Neural cell (in vitro differentiated cells): ENCODE data around the gene PPFIBP2. TPM values are rescaled to one million over a fixed set of nuclear protein-coding genes. Genes with fewer than 3 reads are reported as not detected.

Experiments
- H2AFZ ChIP-seq: fragments of 200-600, 300-800 bp; sonication (generic), shearing (Covaris generic); 2 replicates; pipeline ENCODE4 v1.6.0; 2014; ENCODE audit warnings: low read depth, mild to moderate bottlenecking, antibody characterized with exemption, low read length, moderate library complexity
- H3F3A ChIP-seq: fragments of 200-600 bp; shearing (Covaris generic); 2 replicates; pipeline ENCODE4 v1.6.1; 2016; ENCODE audit warnings: mild to moderate bottlenecking, moderate library complexity, mixed read lengths, antibody characterized with exemption, low read length; ENCODE audit not compliant: insufficient read depth, poor library complexity, severe bottlenecking
- H3K27ac ChIP-seq: fragments of 200-600, 300-800 bp; sonication (generic), shearing (Covaris generic); 2 replicates; pipeline ENCODE4 v1.5.1; 2014; ENCODE audit warnings: mild to moderate bottlenecking, low read length, moderate library complexity
- H3K27me3 ChIP-seq: fragments of 300-800, 200-600 bp; sonication (generic), shearing (Covaris generic); 2 replicates; pipeline ENCODE4 v1.6.0; 2014; ENCODE audit warnings: mild to moderate bottlenecking, low read depth, low read length, moderate library complexity; ENCODE audit not compliant: insufficient read depth
- H3K36me3 ChIP-seq: fragments of 300-800, 200-600 bp; sonication (generic), shearing (Covaris generic); 2 replicates; pipeline ENCODE4 v1.5.1; 2014; ENCODE audit warnings: mild to moderate bottlenecking, antibody characterized with exemption, low read length, moderate library complexity; ENCODE audit not compliant: insufficient read depth
- H3K4me2 ChIP-seq: fragments of 300-800, 200-600 bp; sonication (generic), shearing (Covaris generic); 2 replicates; pipeline ENCODE4 v1.6.0; 2014; ENCODE audit warnings: mild to moderate bottlenecking, low read length
- H3K4me3 ChIP-seq: fragments of 300-800, 200-600 bp; sonication (generic), shearing (Covaris generic); 2 replicates; pipeline ENCODE4 v1.5.1; 2014; ENCODE audit warnings: mild to moderate bottlenecking, low read length, moderate library complexity
- H3K79me2 ChIP-seq: fragments of 200-600 bp; shearing (Covaris generic); replicated peaks from 2 replicates; pipeline ENCODE4 v1.6.0; 2014; ENCODE audit warnings: mild to moderate bottlenecking, low read length, moderate library complexity; ENCODE audit not compliant: insufficient read depth
- H3K9ac ChIP-seq: fragments of 300-800, 200-600 bp; sonication (generic), shearing (Covaris generic); 2 replicates; pipeline ENCODE4 v1.6.1; 2016; ENCODE audit warnings: mild to moderate bottlenecking, low read length, mixed read lengths
- H3K9me2 ChIP-seq: fragments of 200-600 bp; shearing (Covaris generic); 2 replicates; pipeline ENCODE4 v1.6.1; 2016; ENCODE audit warnings: mild to moderate bottlenecking, low read length, mixed read lengths; ENCODE audit not compliant: insufficient read depth
- H3K9me3 ChIP-seq: fragments of 200-600, 300-800 bp; sonication (generic), shearing (Covaris generic); 2 replicates; pipeline ENCODE4 v1.6.1; 2016; ENCODE audit warnings: mild to moderate bottlenecking, mixed run types, low read length, moderate library complexity, mixed read lengths
- H4K20me1 ChIP-seq: fragments of 200-600 bp; shearing (Covaris generic); 2 replicates; pipeline ENCODE4 v1.6.1; 2016; ENCODE audit warnings: mild to moderate bottlenecking, mixed run types; ENCODE audit not compliant: insufficient read depth
- EP300 ChIP-seq: fragments of 450-650 bp; conservative IDR thresholded peaks from 2 replicates; pipeline ENCODE4 v1.6.1; 2014; ENCODE audit warnings: antibody characterized with exemption, mild to moderate bottlenecking, moderate library complexity; ENCODE audit not compliant: poor library complexity, severe bottlenecking
- EZH2 ChIP-seq: fragments of 200-600, 300-800 bp; shearing (Covaris generic), sonication (generic); IDR thresholded peaks from 2 replicates; pipeline ENCODE4 v1.6.1; 2014; ENCODE audit warnings: antibody characterized with exemption, low read length, borderline replicate concordance, mild to moderate bottlenecking; ENCODE audit not compliant: insufficient read depth, poor library complexity, severe bottlenecking
- MXI1 ChIP-seq: fragments of 450-650 bp; conservative IDR thresholded peaks from 2 replicates; pipeline ENCODE4 v1.6.1; 2014; ENCODE audit warnings: antibody characterized with exemption, mild to moderate bottlenecking; ENCODE audit not compliant: poor library complexity, severe bottlenecking
- POLR2AphosphoS5 ChIP-seq: IDR thresholded peaks from 2 replicates; pipeline ENCODE4 v1.6.1; 2012
- RAD21 ChIP-seq: fragments of 450-650 bp; conservative IDR thresholded peaks from 2 replicates; pipeline ENCODE4 v1.6.1; 2014; ENCODE audit warnings: antibody characterized with exemption, mild to moderate bottlenecking, moderate library complexity
- REST ChIP-seq: IDR thresholded peaks from 2 replicates; pipeline ENCODE4 v1.6.1; 2012; ENCODE audit warnings: borderline replicate concordance
- SMC3 ChIP-seq: fragments of 450-650 bp; conservative IDR thresholded peaks from 2 replicates; pipeline ENCODE4 v1.6.1; 2014; ENCODE audit warnings: antibody characterized with exemption, mild to moderate bottlenecking, moderate library complexity; ENCODE audit not compliant: poor library complexity
- TAF1 ChIP-seq: IDR thresholded peaks from 2 replicates; pipeline ENCODE4 v1.6.1; 2012; ENCODE audit warnings: low read depth
- polyA plus RNA-seq: library from polyadenylated mRNA; depleted of rRNA; stranded (reverse); fragments of >200 nt; gene quantifications from 2 replicates; pipeline ENCODE4 v1.2.3, GENCODE V29; 2014
- TF ChIP-seq, protein P1 (sequence below): fragments of 450-650 bp; IDR thresholded peaks from 2 replicates; pipeline ENCODE4 v1.5.1; 2014; ENCODE audit warnings: antibody characterized with exemption, mild to moderate bottlenecking, moderate library complexity; ENCODE audit not compliant: poor library complexity, severe bottlenecking

PPFIBP2 gene
- polyA plus RNA-seq, 1 donor from 2014 or later = not detected

DNA sequence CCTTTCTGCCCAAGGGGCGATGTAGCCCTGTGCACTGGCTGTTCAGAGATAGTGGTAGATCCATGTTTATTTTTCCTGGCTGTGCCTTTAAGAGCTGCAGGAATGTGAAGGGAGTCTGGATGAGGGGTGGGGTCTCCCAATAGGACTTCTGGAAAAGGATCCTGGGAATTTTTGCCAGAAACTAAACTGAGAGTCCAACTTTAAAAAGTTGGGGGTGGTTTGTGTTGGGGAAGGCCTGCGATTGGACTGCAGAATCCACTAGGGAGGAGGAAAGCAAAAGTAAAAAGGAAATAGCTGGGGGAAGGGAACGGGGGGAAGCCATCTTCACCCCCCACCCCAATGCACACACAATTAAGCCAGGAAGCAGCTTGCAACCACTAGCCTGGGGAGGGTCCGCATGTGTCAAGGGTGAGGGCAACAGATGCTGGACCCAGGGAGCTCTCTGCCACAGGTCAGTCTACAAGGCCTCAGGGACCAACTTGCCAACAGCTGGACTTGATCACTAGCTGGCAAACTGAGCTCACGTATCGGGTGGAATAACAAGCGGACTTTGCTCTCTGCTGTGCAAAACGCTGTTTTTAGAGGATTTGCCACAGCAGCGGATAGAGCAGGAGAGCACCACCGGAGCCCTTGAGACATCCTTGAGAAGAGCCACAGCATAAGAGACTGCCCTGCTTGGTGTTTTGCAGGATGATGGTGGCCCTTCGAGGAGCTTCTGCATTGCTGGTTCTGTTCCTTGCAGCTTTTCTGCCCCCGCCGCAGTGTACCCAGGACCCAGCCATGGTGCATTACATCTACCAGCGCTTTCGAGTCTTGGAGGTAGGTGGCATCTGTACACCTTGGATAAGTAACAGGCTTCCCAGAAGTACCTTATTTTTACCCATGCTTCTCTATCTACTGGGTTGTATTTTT, 28.4 kb upstream of the PPFIBP2 start, which contains the start of gene OLFML1:
Gene OLFML1 (plus strand): TSS at position 321 of the 912 bp plus-strand sequence. CDS start 370 bp downstream, at position 691.
- Histone ChIP-seq H3K27ac (no peak within 1 kb of the TSS), H3K9me3 (no peaks in the 10 kb centered on the region), H3K4me2 (no peak within 1 kb of the TSS), H3K36me3 (no peaks in the 10 kb centered on the region), H3K9me2 (no peaks in the 10 kb centered on the region), H4K20me1 (no peaks in the 10 kb centered on the region), H3K9ac (no peak within 1 kb of the TSS), H3K4me3 (no peak within 1 kb of the TSS), H3K79me2 (no peaks in the 10 kb centered on the region), H3F3A (no peaks in the 10 kb centered on the region), H2AFZ (no peak within 1 kb of the TSS), H3K27me3 (no peaks in the 10 kb centered on the region)
- TF ChIP-seq REST (no peak), POLR2AphosphoS5 (no peak), TAF1 (no peak), EZH2 (no peak), SMC3 (no peak), RAD21 (no peak), MXI1 (no peak), EP300 (no peak)
- TF ChIP-seq, protein P1, sequence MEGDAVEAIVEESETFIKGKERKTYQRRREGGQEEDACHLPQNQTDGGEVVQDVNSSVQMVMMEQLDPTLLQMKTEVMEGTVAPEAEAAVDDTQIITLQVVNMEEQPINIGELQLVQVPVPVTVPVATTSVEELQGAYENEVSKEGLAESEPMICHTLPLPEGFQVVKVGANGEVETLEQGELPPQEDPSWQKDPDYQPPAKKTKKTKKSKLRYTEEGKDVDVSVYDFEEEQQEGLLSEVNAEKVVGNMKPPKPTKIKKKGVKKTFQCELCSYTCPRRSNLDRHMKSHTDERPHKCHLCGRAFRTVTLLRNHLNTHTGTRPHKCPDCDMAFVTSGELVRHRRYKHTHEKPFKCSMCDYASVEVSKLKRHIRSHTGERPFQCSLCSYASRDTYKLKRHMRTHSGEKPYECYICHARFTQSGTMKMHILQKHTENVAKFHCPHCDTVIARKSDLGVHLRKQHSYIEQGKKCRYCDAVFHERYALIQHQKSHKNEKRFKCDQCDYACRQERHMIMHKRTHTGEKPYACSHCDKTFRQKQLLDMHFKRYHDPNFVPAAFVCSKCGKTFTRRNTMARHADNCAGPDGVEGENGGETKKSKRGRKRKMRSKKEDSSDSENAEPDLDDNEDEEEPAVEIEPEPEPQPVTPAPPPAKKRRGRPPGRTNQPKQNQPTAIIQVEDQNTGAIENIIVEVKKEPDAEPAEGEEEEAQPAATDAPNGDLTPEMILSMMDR = no peak

DNA sequence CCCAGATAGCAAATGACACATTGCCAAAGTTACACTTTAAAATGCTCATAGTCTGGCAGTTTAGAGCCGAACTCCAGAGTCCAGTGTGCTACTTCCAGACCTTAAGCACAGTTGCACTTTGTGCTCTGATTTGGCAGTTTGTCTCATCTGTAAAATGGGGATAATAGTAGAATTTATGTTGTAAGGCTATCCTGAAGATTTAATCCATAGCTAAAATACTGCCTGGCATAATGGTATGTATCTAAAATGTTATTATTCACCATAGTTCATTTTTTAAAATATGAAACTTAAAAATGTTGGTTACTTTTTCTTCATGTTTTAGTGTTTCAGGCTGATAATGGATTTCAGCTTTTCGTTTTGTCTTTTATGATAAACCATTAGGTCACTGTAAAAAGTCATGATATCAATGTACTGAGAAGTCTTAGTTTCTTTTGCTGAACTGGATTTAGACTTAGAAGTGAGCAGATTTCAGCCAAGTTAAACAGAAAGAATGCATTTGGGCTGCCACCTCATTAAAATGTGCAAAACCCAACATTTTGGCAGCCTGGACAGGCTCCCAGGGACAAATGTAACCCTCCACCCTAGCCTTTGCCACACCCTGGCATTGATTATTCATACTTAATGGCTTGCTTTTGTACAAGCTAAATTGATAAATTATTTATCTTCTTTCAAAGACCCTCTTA, 27.6 kb upstream of the PPFIBP2 start:
- H3K27ac ChIP-seq = no peak overlapping the region

More for the DNA sequence above, 27.6 kb upstream of the PPFIBP2 start:
- no peaks in the 10 kb centered on the region for H3K9me3 ChIP-seq
- H3F3A ChIP-seq = no peaks in the 10 kb centered on the region
- H3K27me3 ChIP-seq = no peaks in the 10 kb centered on the region
- no peaks in the 10 kb centered on the region for H3K79me2 ChIP-seq
- H3K4me3 ChIP-seq = no peak overlapping the region
- no peak overlapping the region for H3K9ac ChIP-seq
- H3K9me2 ChIP-seq = no peaks in the 10 kb centered on the region
- H2AFZ ChIP-seq = no peak overlapping the region
- no peaks in the 10 kb centered on the region for H3K36me3 ChIP-seq
- H3K4me2 ChIP-seq = no peak overlapping the region
- no peaks in the 10 kb centered on the region for H4K20me1 ChIP-seq
- TF ChIP-seq RAD21 (no peak), MXI1 (no peak), REST (no peak)
